GM12878 (cell line): ENCODE measurements around the gene UBP1. TPM values are rescaled to one million over a fixed set of nuclear protein-coding genes. Genes with fewer than 3 reads are reported as not detected.

Source experiments
- ATAC-seq: fragments of 200-7000 bp; cut with Tn5 transposase; 3 replicates; pipeline ENCODE4 v1.9.1; 2020; ENCODE audit warnings: mild to moderate bottlenecking, moderate library complexity
- BruUV-seq: library from RNA; stranded (reverse); fragments of 400-500 nt; replicated peaks from 2 replicates; lab custom pipeline; 2021; lab: Mats Ljungman, UMichigan
- CTCF ChIA-PET: fragments of 300-600 bp; sonication (Branson Sonifier 250); formaldehyde crosslinking; extraction: SDS; loops from one replicate; lab custom pipeline; 2021; ENCODE audit warnings: inconsistent platforms; lab: Yijun Ruan, JAX
- POLR2A ChIA-PET: fragments of 350-600 bp; formaldehyde crosslinking; extraction: SDS; loops from one replicate; lab custom pipeline; 2021; ENCODE audit warnings: inconsistent platforms; lab: Charles Lee
- RAD21 ChIA-PET: fragments of 300-600 bp; sonication (Branson Sonifier 250); formaldehyde crosslinking; loops from one replicate; lab custom pipeline; 2023; ENCODE audit warnings: antibody characterized with exemption; ENCODE audit not compliant: unreplicated experiment; lab: Charles Lee
- SMC1A ChIA-PET: fragments of 300-600 bp; sonication (Branson Sonifier 250); formaldehyde crosslinking; loops from one replicate; lab custom pipeline; 2023; ENCODE audit not compliant: unreplicated experiment, uncharacterized antibody; lab: Charles Lee
- DNase-seq: peaks from one replicate; pipeline ENCODE4 v3.0.0-alpha.2; 2011; ENCODE audit warnings: low read depth, low spot score
- FAIRE-seq: peaks from 3 replicates; lab custom pipeline; 2011; peaks lifted over from hg19 to GRCh38; lab: Jason Lieb, UNC
- H2AFZ ChIP-seq: 2 replicates; pipeline ENCODE4 v1.6.0; 2011; ENCODE audit warnings: low read depth, low read length, control low read depth; ENCODE audit not compliant: control insufficient read depth
- H3K27ac ChIP-seq: 2 replicates; pipeline ENCODE4 v1.5.1; 2011; ENCODE audit warnings: control low read depth; ENCODE audit not compliant: control insufficient read depth, insufficient read depth
- H3K27me3 ChIP-seq, 2 experiments: replicated peaks in 1 of 2; 2 replicates each; pipeline versions ENCODE4 v1.6.0 to v1.6.1; 2011; ENCODE audit warnings: low read length in 1 of 2; ENCODE audit not compliant: control insufficient read depth in 2 of 2, insufficient read depth in 2 of 2
- H3K36me3 ChIP-seq, 2 experiments: 2 replicates each; pipeline ENCODE4 v1.5.1; 2011; ENCODE audit warnings: low read length in 1 of 2; ENCODE audit not compliant: control insufficient read depth in 2 of 2, insufficient read depth in 2 of 2
- H3K4me1 ChIP-seq: 2 replicates; pipeline ENCODE4 v1.6.1; 2011; ENCODE audit warnings: mild to moderate bottlenecking, low read length, moderate library complexity, mixed read lengths; ENCODE audit not compliant: control insufficient read depth, insufficient read depth
- H3K4me2 ChIP-seq: 2 replicates; pipeline ENCODE4 v1.6.0; 2011; ENCODE audit warnings: control low read depth; ENCODE audit not compliant: control insufficient read depth, insufficient read depth
- H3K4me3 ChIP-seq: fragments of 200-600 bp; sonication (generic); 2 replicates; pipeline ENCODE4 v1.5.1; 2016
- H3K79me2 ChIP-seq: 2 replicates; pipeline ENCODE4 v1.6.0; 2011; ENCODE audit warnings: low read length; ENCODE audit not compliant: control insufficient read depth, insufficient read depth
- H3K9ac ChIP-seq: 2 replicates; pipeline ENCODE4 v1.8.0; 2011; ENCODE audit warnings: low read length, control low read depth, mixed read lengths; ENCODE audit not compliant: control insufficient read depth, insufficient read depth
- H3K9me3 ChIP-seq: replicated peaks from 3 replicates; pipeline ENCODE4 v1.5.1; 2011; ENCODE audit warnings: mild to moderate bottlenecking, low read length; ENCODE audit not compliant: control insufficient read depth, insufficient read depth
- H4K20me1 ChIP-seq: 2 replicates; pipeline ENCODE4 v1.6.0; 2011; ENCODE audit not compliant: control insufficient read depth, insufficient read depth
- BMI1 ChIP-seq: fragments of 450-650 bp; IDR thresholded peaks from 2 replicates; pipeline ENCODE4 v1.6.1; 2016; ENCODE audit warnings: mild to moderate bottlenecking, moderate library complexity, borderline replicate concordance
- CBX3 ChIP-seq: fragments of 200-600 bp; sonication (generic); IDR thresholded peaks from 2 replicates; pipeline ENCODE4 v1.6.1; 2016; ENCODE audit warnings: low read depth, borderline replicate concordance
- CBX5 ChIP-seq: sonication (generic); IDR thresholded peaks from 2 replicates; pipeline ENCODE4 v1.6.1; 2016; ENCODE audit warnings: low read depth, moderate library complexity, mild to moderate bottlenecking, inconsistent platforms
- HSF1 ChIP-seq: fragments of 150-350 bp; IDR thresholded peaks from 2 replicates; pipeline ENCODE4 v1.6.1; 2014; ENCODE audit warnings: mild to moderate bottlenecking, low read depth, low read length
- IKZF2 ChIP-seq, 2 experiments: fragments of 450-650 bp; IDR thresholded peaks; 2 replicates each; pipeline ENCODE4 v1.6.1; 2017; ENCODE audit warnings: mild to moderate bottlenecking in 2 of 2, moderate library complexity in 2 of 2
- IRF3 ChIP-seq: fragments of 450-650 bp; IDR thresholded peaks from 2 replicates; pipeline ENCODE4 v1.6.1; 2014; ENCODE audit warnings: mild to moderate bottlenecking
- KAT2A ChIP-seq: conservative IDR thresholded peaks from 2 replicates; pipeline ENCODE4 v1.6.1; 2011; ENCODE audit warnings: low read depth, low read length; ENCODE audit not compliant: control insufficient read depth
- NFIC ChIP-seq: IDR thresholded peaks from 2 replicates; pipeline ENCODE4 v1.6.1; 2012; ENCODE audit warnings: low read depth, mild to moderate bottlenecking, inconsistent platforms, low read length, moderate library complexity
- NR2C1 ChIP-seq: fragments of 450-650 bp; IDR thresholded peaks from 2 replicates; pipeline ENCODE4 v1.6.1; 2017; ENCODE audit warnings: antibody characterized with exemption, mild to moderate bottlenecking, moderate library complexity
- POLR2AphosphoS5 ChIP-seq: IDR thresholded peaks from 2 replicates; pipeline ENCODE4 v1.6.1; 2011; ENCODE audit warnings: mild to moderate bottlenecking, low read length, inconsistent platforms
- ZBTB40 ChIP-seq: fragments of 450-650 bp; IDR thresholded peaks from 2 replicates; pipeline ENCODE4 v1.6.1; 2016; ENCODE audit warnings: mild to moderate bottlenecking, moderate library complexity, borderline replicate concordance
- ZNF687 ChIP-seq: fragments of 450-650 bp; IDR thresholded peaks from 2 replicates; pipeline ENCODE4 v1.6.1; 2017; ENCODE audit warnings: mild to moderate bottlenecking, moderate library complexity
- WGBS: methylation state at CpG from one replicate; pipeline ENCODE4 v1.1.6; 2016; ENCODE audit warnings: low lambda C conversion rate; ENCODE audit not compliant: insufficient replicate concordance, insufficient coverage; ENCODE audit errors: missing lambda C conversion rate; 5-methylcytosine and 5-hydroxymethylcytosine counted together
- in situ Hi-C: fragments of 300-500 bp; cut with MboI; formaldehyde crosslinking; loops from 9 replicates; pipeline ENCODE4 v1.14.3; 2018; ENCODE audit warnings: mixed read lengths
- intact Hi-C: fragments of 100-400 bp; cut with micrococcal nuclease; formaldehyde crosslinking; loops from one replicate; pipeline ENCODE4 v1.14.2; 2022; ENCODE audit not compliant: unreplicated experiment
- polyA plus RNA-seq, 11 experiments: library from polyadenylated mRNA; depleted of rRNA in 4 of 11; unstranded in 6 of 11; stranded (reverse) in 5 of 11; fragments of >200 nt; fragmentation: Nextera tagmentation in 4 of 11; fragmentation: Illumina TruSeq in 1 of 11; extraction: Ambion mirVana in 4 of 11; extraction: Trizol in 1 of 11; gene quantifications; 1 replicate in 1 of 11; 2 replicates in 10 of 11; pipeline versions ENCODE4 v1.2.1 to v1.2.3, GENCODE V29; 2011 to 2016; ENCODE audit warnings: inconsistent platforms in 2 of 11, missing spikeins in 2 of 11, low read depth in 1 of 11
- total RNA-seq, 4 experiments: library from RNA; depleted of rRNA in 3 of 4; stranded (reverse); fragments of >200 nt in 3 of 4; fragmentation: Illumina TruSeq in 1 of 4; extraction: Trizol in 1 of 4; gene quantifications; 2 replicates each; pipeline versions ENCODE4 v1.2.1 to v1.2.3, GENCODE V29; 2013 to 2021

Gene UBP1
- total and polyA plus RNA-seq, 10 of the 15 experiments (the other 5 are each of a cell fraction or from before 2014, with no cell fraction given) = 9.3 to 93.6 (median 52.4) TPM

GRCh38 chr3:33433843-33434242 lies 6.4 kb downstream of the UBP1 start:
- Histone ChIP-seq H3K27me3 (no peaks in the 10 kb centered on the region), H3K4me2 (peak overlapping the region; percentile 15), H3K27ac (no peak overlapping the region), H3K36me3 (no peaks in the 10 kb centered on the region; a peak in 1 of 4 replicates), H3K9ac (no peak overlapping the region), H3K4me3 (no peak overlapping the region), H3K9me3 (no peaks in the 10 kb centered on the region), H3K4me1 (peaks cover 30% of the 10 kb centered on the region), H3K79me2 (peaks cover 98% of the 10 kb centered on the region), H4K20me1 (0 out of 2 replicates have a peak, but pooled peaks cover 6% of the 10 kb centered on the region), H2AFZ (no peak overlapping the region)
- ChIA-PET POLR2A (interaction anchor here (0.6 to 0.7 kb wide), 4 partner anchors 10 to 862 kb away, joined by 3 to 8 read pairs (median 4); no protein-coding TSS in a partner anchor), RAD21 (interaction anchor here (0.6 kb wide), 2 partner anchors 39 to 520 kb away, joined by 3 to 5 read pairs; no protein-coding TSS in a partner anchor), CTCF (interaction anchor here (1.0 to 2.4 kb wide), 2 partner anchors 19 to 61 kb away, joined by 3 to 7 read pairs; no protein-coding TSS in a partner anchor), SMC1A (interaction anchor here (0.8 kb wide), 1 partner anchor 13 kb away, joined by 3 read pairs; no protein-coding TSS in a partner anchor)
- ATAC-seq = no peak
- FAIRE-seq = no peak
- DNase-seq = no peak
- no TSS peak for BruUV-seq
- intact Hi-C loops (loop anchor here (2.0 to 10.0 kb wide), 2 partner anchors 21 to 361 kb away; partner anchors contain the start of gene PDCD6IP), in situ Hi-C loops (no loop called here)
- 50% methylated on average over 2 of the region's 2 CpGs for WGBS
- TF ChIP-seq KAT2A (no peak), HSF1 (no peak), CBX3 (no peak), POLR2AphosphoS5 (no peak), NFIC (no peak), CBX5 (no peak), ZNF687 (no peak), IRF3 (no peak), IKZF2 (IDR thresholded peaks at IDR 0.05) (no peak), NR2C1 (no peak), ZBTB40 (no peak), BMI1 (no peak)
